ENCODE results near the gene TSPAN18. TPM values are rescaled to one million over a fixed set of nuclear protein-coding genes. Genes with fewer than 3 reads are reported as not detected.

Gene TSPAN18
- total and polyA plus RNA-seq, 9 donors: 2.1 to 35.3 (median 14.4) TPM

DNA sequence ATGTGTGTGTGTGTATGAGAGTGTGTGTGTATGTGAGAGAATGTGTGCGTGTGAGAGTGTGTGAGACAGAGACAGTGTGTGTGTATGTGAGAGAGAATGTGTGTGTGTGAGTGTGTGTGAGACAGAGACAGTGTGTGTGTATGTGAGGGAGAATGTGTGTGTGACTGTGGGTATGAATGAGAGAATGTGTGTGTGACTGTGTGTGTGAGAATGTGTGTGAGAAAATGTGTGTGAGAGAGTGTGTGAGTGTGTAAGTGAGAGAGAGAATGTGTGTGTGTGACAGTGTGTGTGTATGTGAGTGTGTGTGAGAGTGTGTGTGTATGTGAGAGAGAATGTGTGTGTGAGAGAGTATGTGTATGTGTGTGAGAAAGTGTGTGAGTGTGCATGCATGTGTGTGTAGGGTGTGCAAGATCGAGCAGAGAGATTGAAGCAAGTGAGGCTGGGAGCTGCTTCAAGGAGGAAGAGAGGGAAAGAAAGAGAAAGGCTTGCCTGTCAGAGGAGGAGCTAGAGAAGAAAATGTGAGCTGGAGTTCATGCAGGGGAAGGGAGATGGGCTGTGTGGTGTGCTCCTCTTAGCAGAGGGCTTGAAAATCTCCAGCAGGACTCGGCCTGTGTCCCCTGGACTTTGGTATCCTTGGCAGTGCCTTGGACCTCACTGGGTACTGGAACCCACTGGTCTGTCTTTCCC is 251.7 kb downstream of the TSPAN18 start:
- no peaks in the 10 kb centered on the region for H3K36me3 ChIP-seq
- no peak overlapping the region for H3K4me3 ChIP-seq
- WGBS, 3 donors: 56 to 62% (median 59%) methylated on average over 3 of the region's 3 CpGs
- H3K27me3 ChIP-seq: no peaks in the 10 kb centered on the region
- H3K27ac ChIP-seq: no peak overlapping the region
- TF ChIP-seq EP300 (IDR thresholded peaks at IDR 0.05) (no peak), POLR2A (IDR thresholded peaks at IDR 0.05) (no peak)
- TF ChIP-seq, protein P1, sequence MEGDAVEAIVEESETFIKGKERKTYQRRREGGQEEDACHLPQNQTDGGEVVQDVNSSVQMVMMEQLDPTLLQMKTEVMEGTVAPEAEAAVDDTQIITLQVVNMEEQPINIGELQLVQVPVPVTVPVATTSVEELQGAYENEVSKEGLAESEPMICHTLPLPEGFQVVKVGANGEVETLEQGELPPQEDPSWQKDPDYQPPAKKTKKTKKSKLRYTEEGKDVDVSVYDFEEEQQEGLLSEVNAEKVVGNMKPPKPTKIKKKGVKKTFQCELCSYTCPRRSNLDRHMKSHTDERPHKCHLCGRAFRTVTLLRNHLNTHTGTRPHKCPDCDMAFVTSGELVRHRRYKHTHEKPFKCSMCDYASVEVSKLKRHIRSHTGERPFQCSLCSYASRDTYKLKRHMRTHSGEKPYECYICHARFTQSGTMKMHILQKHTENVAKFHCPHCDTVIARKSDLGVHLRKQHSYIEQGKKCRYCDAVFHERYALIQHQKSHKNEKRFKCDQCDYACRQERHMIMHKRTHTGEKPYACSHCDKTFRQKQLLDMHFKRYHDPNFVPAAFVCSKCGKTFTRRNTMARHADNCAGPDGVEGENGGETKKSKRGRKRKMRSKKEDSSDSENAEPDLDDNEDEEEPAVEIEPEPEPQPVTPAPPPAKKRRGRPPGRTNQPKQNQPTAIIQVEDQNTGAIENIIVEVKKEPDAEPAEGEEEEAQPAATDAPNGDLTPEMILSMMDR (IDR thresholded peaks at IDR 0.05): no peak
- no peaks in the 10 kb centered on the region for H3K4me1 ChIP-seq (ENCODE audit: insufficient read depth)
- no peak for DNase-seq
- intact Hi-C loops (cut with DNase I): no loop called here
- no peaks in the 10 kb centered on the region for H3K9me3 ChIP-seq

DNA sequence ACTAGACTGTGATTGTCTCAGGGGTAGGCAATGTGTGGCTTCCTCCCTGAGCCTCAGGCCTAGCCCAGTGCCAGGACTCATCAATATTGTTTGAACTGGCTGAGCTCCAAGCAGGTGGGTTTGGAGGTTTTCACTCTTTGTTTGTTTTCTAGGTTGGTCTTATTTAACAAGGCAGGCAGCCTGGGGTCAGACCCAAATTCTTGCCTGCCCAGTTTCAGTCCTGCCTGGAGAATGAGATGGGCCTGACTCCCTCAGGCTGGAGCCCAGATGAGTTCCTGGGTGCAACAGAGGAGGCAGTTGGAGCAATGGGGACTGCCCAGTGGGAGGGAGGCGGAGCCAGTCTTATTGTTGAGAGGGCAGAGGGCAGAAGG is 252.2 kb downstream of the TSPAN18 start:
- H3K4me1 ChIP-seq (ENCODE audit: insufficient read depth): no peaks in the 10 kb centered on the region
- DNase-seq: no peak
- intact Hi-C loops (cut with DNase I): no loop called here
- no peak overlapping the region for H3K4me3 ChIP-seq
- H3K36me3 ChIP-seq: no peaks in the 10 kb centered on the region
- H3K27ac ChIP-seq: no peak overlapping the region
- 92 to 98% (median 94%) methylated on average over 1 of the region's 1 CpG for WGBS, 3 donors
- H3K27me3 ChIP-seq: no peaks in the 10 kb centered on the region
- no peak for TF ChIP-seq EP300 (IDR thresholded peaks at IDR 0.05)
- TF ChIP-seq, protein P1 (IDR thresholded peaks at IDR 0.05): no peak
- TF ChIP-seq POLR2A (IDR thresholded peaks at IDR 0.05): no peak
- no peaks in the 10 kb centered on the region for H3K9me3 ChIP-seq

DNA sequence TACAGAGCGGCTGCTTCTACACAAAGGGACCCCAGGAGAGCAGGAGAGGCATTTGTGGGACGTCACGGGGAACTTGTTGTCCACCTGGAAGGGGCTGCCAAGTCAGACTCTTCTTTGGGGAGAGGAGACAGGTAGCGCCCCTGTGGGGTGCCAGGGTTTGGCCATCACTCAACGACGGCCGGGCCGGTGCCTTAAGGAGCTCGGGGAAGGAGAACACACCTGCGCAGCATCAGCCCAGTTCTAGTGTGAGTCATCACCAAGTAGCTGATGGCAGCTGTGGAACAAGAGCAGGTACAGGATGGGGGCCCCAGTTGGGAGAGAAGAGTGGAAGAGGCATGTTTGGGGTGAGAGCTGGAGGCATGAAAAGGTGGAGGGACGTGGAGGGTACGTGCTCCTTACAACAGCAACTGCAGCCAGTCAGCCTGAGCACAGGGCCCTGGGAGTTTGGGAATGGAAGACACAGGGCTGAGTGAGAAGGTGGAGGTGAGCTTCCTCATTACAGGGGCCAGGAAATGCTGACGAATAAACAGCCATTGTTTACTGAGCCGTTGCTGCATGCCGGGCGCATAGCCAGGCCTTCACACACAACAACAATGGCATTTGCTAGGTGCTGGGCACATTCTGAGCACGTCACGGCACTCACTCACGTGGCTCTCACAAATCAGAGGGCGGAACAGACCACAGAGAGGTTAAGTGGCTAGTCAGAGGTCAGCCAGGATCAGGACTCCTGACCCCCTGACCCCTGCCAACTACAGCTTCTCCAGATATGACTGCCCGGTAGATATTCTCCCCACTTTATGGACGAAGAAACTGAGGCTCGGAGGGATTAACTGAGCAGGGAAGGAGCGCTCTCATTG is 253.0 kb downstream of the TSPAN18 start:
- intact Hi-C loops (cut with DNase I): no loop called here
- TF ChIP-seq, protein P1 (IDR thresholded peaks at IDR 0.05): no peak
- TF ChIP-seq EP300 (IDR thresholded peaks at IDR 0.05) (no peak), POLR2A (IDR thresholded peaks at IDR 0.05) (no peak)
- Histone ChIP-seq H3K4me1 (ENCODE audit: insufficient read depth) (no peaks in the 10 kb centered on the region), H3K27me3 (no peaks in the 10 kb centered on the region), H3K9me3 (no peaks in the 10 kb centered on the region), H3K27ac (no peak overlapping the region), H3K4me3 (no peak overlapping the region), H3K36me3 (no peaks in the 10 kb centered on the region)
- no peak for DNase-seq
- WGBS, 3 donors: 80 to 86% (median 83%) methylated on average over 24 of the region's 24 CpGs

DNA sequence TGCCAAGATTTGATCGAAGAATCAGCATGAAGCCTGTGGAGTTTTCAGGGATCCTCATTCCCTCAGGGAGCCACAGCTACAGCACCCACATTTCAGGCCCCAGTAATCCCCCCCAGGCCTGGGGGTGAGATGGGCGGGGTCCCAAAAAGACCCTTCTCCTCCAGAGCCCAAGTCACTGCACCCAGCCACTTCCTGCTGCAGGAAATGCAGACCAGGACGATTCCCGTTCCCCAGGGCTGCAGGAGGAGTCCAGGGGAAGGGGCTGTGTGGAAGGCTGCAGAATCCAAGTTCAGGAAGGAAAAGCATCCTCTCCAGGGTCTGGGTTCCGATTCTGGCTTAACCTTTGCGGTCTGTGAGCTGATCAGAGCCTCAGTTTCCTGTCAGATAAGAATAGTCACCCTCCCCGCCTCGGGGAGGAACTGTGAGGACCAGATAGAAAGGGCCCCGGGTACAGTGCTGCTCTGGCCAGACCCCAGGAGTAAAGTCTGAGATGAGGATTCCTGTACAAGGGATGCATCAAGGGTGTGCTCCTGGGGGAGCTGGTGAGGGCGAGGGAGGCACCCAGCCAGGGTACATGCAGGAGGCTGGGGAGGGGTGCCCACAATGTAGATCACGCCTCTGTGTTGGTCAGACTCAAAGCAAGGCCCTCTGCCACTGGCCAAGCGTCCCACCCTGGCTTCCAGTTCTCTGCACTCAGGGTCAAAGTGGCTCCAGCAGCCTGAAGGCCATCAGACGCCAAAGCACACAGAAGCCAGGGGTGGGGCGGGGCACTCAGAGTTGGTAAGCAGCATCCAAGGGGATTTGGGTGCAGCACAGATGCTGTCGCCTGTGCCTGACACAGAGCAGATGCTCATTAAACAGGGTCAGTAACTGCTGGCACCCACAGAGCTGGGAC is 254.0 kb downstream of the TSPAN18 start:
- WGBS, 3 donors: 79 to 88% (median 87%) methylated on average over 15 of the region's 15 CpGs
- intact Hi-C loops (cut with DNase I): no loop called here
- no peak overlapping the region for H3K27ac ChIP-seq
- no peaks in the 10 kb centered on the region for H3K36me3 ChIP-seq
- no peak overlapping the region for H3K4me3 ChIP-seq
- no peaks in the 10 kb centered on the region for H3K9me3 ChIP-seq
- DNase-seq: no peak
- TF ChIP-seq, protein P1 (IDR thresholded peaks at IDR 0.05): no peak
- no peak for TF ChIP-seq POLR2A (IDR thresholded peaks at IDR 0.05)
- no peak for TF ChIP-seq EP300 (IDR thresholded peaks at IDR 0.05)
- no peaks in the 10 kb centered on the region for H3K4me1 ChIP-seq (ENCODE audit: insufficient read depth)
- no peaks in the 10 kb centered on the region for H3K27me3 ChIP-seq

Data from ovary (tissue), 9 donors.